Brain microvascular endothelial cell (primary cell): Measurements from ENCODE around the gene WDR90.

Experiments used
- DNase-seq: peaks from one replicate; pipeline ENCODE4 v3.0.0-alpha.2; 2020
- H3K27ac ChIP-seq: fragments of 250-450 bp; sonication (Bioruptor Pico); 2 replicates; pipeline ENCODE4 v1.5.1; 2020; ENCODE audit warnings: mild to moderate bottlenecking, moderate library complexity
- H3K27me3 ChIP-seq: fragments of 250-450 bp; sonication (Bioruptor Pico); replicated peaks from 2 replicates; pipeline ENCODE4 v1.5.1; 2020; ENCODE audit warnings: mild to moderate bottlenecking
- H3K36me3 ChIP-seq: fragments of 250-450 bp; sonication (Bioruptor Pico); replicated peaks from 2 replicates; pipeline ENCODE4 v1.5.1; 2020; ENCODE audit warnings: mild to moderate bottlenecking
- H3K4me3 ChIP-seq: 2 replicates; pipeline ENCODE4 v1.5.1; 2011; ENCODE audit warnings: low read depth, mild to moderate bottlenecking, control low read depth, low read length, moderate library complexity
- CTCF ChIP-seq: IDR thresholded peaks from 2 replicates; pipeline ENCODE4 v1.5.1; 2011; ENCODE audit warnings: low read depth, mild to moderate bottlenecking, moderate library complexity, low read length, control low read depth, inconsistent platforms; ENCODE audit errors: missing control alignments
- in situ Hi-C: cut with HindIII; loops from 2 replicates; pipeline ENCODE4 v1.10.0; 2017; ENCODE audit warnings: low sequenced_read_pairs, low pct_ligation_motif_present

WDR90 gene

GRCh38 chr16:673399-673991 is 24.3 kb downstream of the WDR90 start:
- no peak overlapping the region for H3K4me3 ChIP-seq

GRCh38 chr16:674214-674881 is 25.2 kb downstream of the WDR90 start:
- no peak overlapping the region for H3K4me3 ChIP-seq
- no peak overlapping the region for H3K27ac ChIP-seq
- peaks cover 48% of the 10 kb centered on the region for H3K36me3 ChIP-seq
- DNase-seq, result no peak
- in situ Hi-C loops, result no loop called here
- no peaks in the 10 kb centered on the region for H3K27me3 ChIP-seq
- TF ChIP-seq CTCF, result no peak

More at GRCh38 chr16:673399-673991, 24.3 kb downstream of the WDR90 start:
- Histone ChIP-seq H3K36me3 (peaks cover 51% of the 10 kb centered on the region), H3K27me3 (no peaks in the 10 kb centered on the region), H3K27ac (no peak overlapping the region)
- no peak for TF ChIP-seq CTCF
- in situ Hi-C loops, result no loop called here
- no peak for DNase-seq

GRCh38 chr16:674968-675883 is 26.1 kb downstream of the WDR90 start, which contains the start of gene RHBDL1:
TSS of gene RHBDL1 (plus strand) at chr16:675671. CDS start at chr16:675791, 120 bp downstream.
- Histone ChIP-seq H3K36me3 (peaks cover 39% of the 10 kb centered on the region), H3K4me3 (peak within 1 kb of the TSS; percentile 40), H3K27me3 (no peaks in the 10 kb centered on the region), H3K27ac (no peak within 1 kb of the TSS)
- no peak for TF ChIP-seq CTCF
- in situ Hi-C loops, result no loop called here
- DNase-seq, result peak; percentile 34

GRCh38 chr16:675884-676564 is 26.9 kb downstream of the WDR90 start:
- in situ Hi-C loops, result no loop called here
- no peak overlapping the region for H3K27ac ChIP-seq
- H3K27me3 ChIP-seq, result no peaks in the 10 kb centered on the region
- no peak for DNase-seq
- no peak for TF ChIP-seq CTCF
- peak overlapping the region; percentile 29 for H3K4me3 ChIP-seq
- peaks cover 31% of the 10 kb centered on the region for H3K36me3 ChIP-seq

GRCh38 chr16:676565-676902 is 27.4 kb downstream of the WDR90 start:
- in situ Hi-C loops, result no loop called here
- TF ChIP-seq CTCF, result no peak
- no peak overlapping the region for H3K27ac ChIP-seq
- peaks cover 27% of the 10 kb centered on the region for H3K36me3 ChIP-seq
- no peak overlapping the region for H3K4me3 ChIP-seq
- no peak for DNase-seq
- H3K27me3 ChIP-seq, result no peaks in the 10 kb centered on the region
